Transverse colon (tissue), 4 donors: ENCODE data around the gene C4B. TPM values are rescaled to one million over a fixed set of nuclear protein-coding genes. Genes with fewer than 3 reads are reported as not detected.

Source experiments
- DNase-seq: peaks from one replicate; pipeline ENCODE4 v3.0.0-alpha.2; 2019
- H3K27ac ChIP-seq, 4 donors: fragments of 200-600 bp; sonication (generic); 2 replicates each; pipeline ENCODE4 v1.5.1; 2016 to 2018; ENCODE audit warnings: inconsistent platforms in 4 of 4
- H3K27me3 ChIP-seq: fragments of 200-600 bp; sonication (generic); 2 replicates; pipeline ENCODE4 v1.5.1; 2017; ENCODE audit warnings: inconsistent platforms
- H3K36me3 ChIP-seq, 4 donors: fragments of 200-600 bp; sonication (generic); 2 replicates each; pipeline ENCODE4 v1.5.1; 2017 to 2019; ENCODE audit warnings: inconsistent platforms in 4 of 4
- H3K4me1 ChIP-seq, 4 donors: fragments of 200-600 bp; sonication (generic); 2 replicates each; pipeline ENCODE4 v1.5.1; 2017 to 2020; ENCODE audit warnings: inconsistent platforms in 4 of 4
- H3K4me3 ChIP-seq, 4 donors: fragments of 200-600 bp; sonication (generic); 1 replicate in 1 of 4; 2 replicates in 3 of 4; pipeline versions ENCODE4 v1.5.1 to v1.6.1; 2017 to 2019; ENCODE audit warnings: inconsistent platforms in 4 of 4
- H3K9me3 ChIP-seq, 2 donors: fragments of 200-600 bp; sonication (generic); 2 replicates each; pipeline ENCODE4 v1.5.1; 2017 to 2019; ENCODE audit warnings: inconsistent platforms in 2 of 2
- EP300 ChIP-seq: sonication (generic); formaldehyde crosslinking; IDR thresholded peaks from one replicate; pipeline ENCODE4 v1.6.1; 2017; ENCODE audit warnings: antibody characterized with exemption, low read depth
- POLR2A ChIP-seq: fragments of 450-650 bp; IDR thresholded peaks from one replicate; pipeline ENCODE4 v1.6.1; 2016; ENCODE audit warnings: antibody characterized with exemption, mild to moderate bottlenecking, moderate library complexity
- POLR2AphosphoS5 ChIP-seq, 3 donors: sonication (generic); formaldehyde crosslinking; IDR thresholded peaks; one replicate each; pipeline ENCODE4 v1.6.1; 2016; ENCODE audit warnings: antibody characterized with exemption in 3 of 3
- WGBS, 2 donors: methylation state at CpG; one replicate each; pipeline ENCODE4 v1.1.5; 2018; ENCODE audit warnings: low coverage in 1 of 2; 5-methylcytosine and 5-hydroxymethylcytosine counted together
- in situ Hi-C, 4 donors: fragments of 200-750 bp; cut with MboI; loops; one replicate each; pipeline versions ENCODE4 v1.15.0 to v1.15.1; 2017; ENCODE audit warnings: low sequenced_read_pairs in 3 of 4, low pct_ligation_motif_present in 1 of 4, low pct_unique_long_range_greater_than_20kb in 1 of 4
- intact Hi-C: fragments of 100-400 bp; cut with DNase I; formaldehyde crosslinking; loops from one replicate; pipeline ENCODE4 v1.15.1; 2023; ENCODE audit warnings: low total_unique reads
- total RNA-seq, 4 donors: library from RNA; depleted of rRNA; stranded (reverse); fragments of >200 nt; gene quantifications; one replicate each; pipeline ENCODE4 v1.1.0, GENCODE V29; 2016
- TF ChIP-seq, protein P1 (sequence below), 5 experiments: fragments of 200-600 bp in 3 of 5; fragments of 450-650 bp in 2 of 5; sonication (generic) in 3 of 5; IDR thresholded peaks; 1 replicate in 2 of 5; 2 replicates in 3 of 5; pipeline ENCODE4 v1.5.1; 2016 to 2017; ENCODE audit warnings: antibody characterized with exemption in 5 of 5, inconsistent platforms in 3 of 5, mild to moderate bottlenecking in 2 of 5, moderate library complexity in 1 of 5

The C4B gene
- total RNA-seq, 4 donors from 2014 or later: 20.3 to 137 (median 64.0) TPM

- Histone ChIP-seq H3K27me3 (no peaks in the 10 kb centered on the region), H3K4me3 (no peak overlapping the region), H3K9me3 (no peaks in the 10 kb centered on the region), H3K36me3 (no peaks in the 10 kb centered on the region), H3K27ac (no peak overlapping the region), H3K4me1 (no peaks in the 10 kb centered on the region)
- in situ Hi-C loops (loop anchor here in 2 of 4 donors (25.0 kb wide), 1 partner anchor 94 kb away; the partner anchor contains the start of genes DXO (in 2 of the 2), NELFE (in 2 of the 2) and SKIC2 (in 2 of the 2)), intact Hi-C loops (no loop called here)
- TF ChIP-seq POLR2AphosphoS5 (IDR thresholded peaks at IDR 0.05) (no peak), EP300 (no peak), POLR2A (no peak)
- TF ChIP-seq, protein P1, sequence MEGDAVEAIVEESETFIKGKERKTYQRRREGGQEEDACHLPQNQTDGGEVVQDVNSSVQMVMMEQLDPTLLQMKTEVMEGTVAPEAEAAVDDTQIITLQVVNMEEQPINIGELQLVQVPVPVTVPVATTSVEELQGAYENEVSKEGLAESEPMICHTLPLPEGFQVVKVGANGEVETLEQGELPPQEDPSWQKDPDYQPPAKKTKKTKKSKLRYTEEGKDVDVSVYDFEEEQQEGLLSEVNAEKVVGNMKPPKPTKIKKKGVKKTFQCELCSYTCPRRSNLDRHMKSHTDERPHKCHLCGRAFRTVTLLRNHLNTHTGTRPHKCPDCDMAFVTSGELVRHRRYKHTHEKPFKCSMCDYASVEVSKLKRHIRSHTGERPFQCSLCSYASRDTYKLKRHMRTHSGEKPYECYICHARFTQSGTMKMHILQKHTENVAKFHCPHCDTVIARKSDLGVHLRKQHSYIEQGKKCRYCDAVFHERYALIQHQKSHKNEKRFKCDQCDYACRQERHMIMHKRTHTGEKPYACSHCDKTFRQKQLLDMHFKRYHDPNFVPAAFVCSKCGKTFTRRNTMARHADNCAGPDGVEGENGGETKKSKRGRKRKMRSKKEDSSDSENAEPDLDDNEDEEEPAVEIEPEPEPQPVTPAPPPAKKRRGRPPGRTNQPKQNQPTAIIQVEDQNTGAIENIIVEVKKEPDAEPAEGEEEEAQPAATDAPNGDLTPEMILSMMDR (IDR thresholded peaks at IDR 0.05): no peak
- DNase-seq: no peak
- WGBS, 2 donors: 84% methylated on average over 7 of the region's 7 CpGs; no CpG with 5 or more reads in 1 of the 2 donors
Observed at GRCh38 chr6:32056254-32056653, 41.7 kb downstream of the C4B start.

- intact Hi-C loops: no loop called here
- 86% methylated on average over 14 of the region's 17 CpGs; no CpG with 5 or more reads in 1 of the 2 donors for WGBS, 2 donors
- Histone ChIP-seq H3K9me3 (no peaks in the 10 kb centered on the region), H3K27ac (no peak overlapping the region), H3K27me3 (no peaks in the 10 kb centered on the region), H3K4me1 (no peaks in the 10 kb centered on the region), H3K4me3 (no peak overlapping the region), H3K36me3 (no peaks in the 10 kb centered on the region)
- TF ChIP-seq POLR2AphosphoS5 (IDR thresholded peaks at IDR 0.05): no peak
- TF ChIP-seq, protein P1 (IDR thresholded peaks at IDR 0.05): no peak
- no peak for TF ChIP-seq POLR2A
- no peak for TF ChIP-seq EP300
- no peak for DNase-seq
- in situ Hi-C loops: loop anchor here in 2 of 4 donors (25.0 kb wide), 1 partner anchor 96 kb away; the partner anchor contains the start of genes DXO (in 2 of the 2), NELFE (in 2 of the 2) and SKIC2 (in 2 of the 2)
Observed at GRCh38 chr6:32057966-32058365, 43.4 kb downstream of the C4B start.

GRCh38 chr6:32058511-32058963 lies 43.9 kb downstream of the C4B start:
- Histone ChIP-seq H3K27ac (no peak overlapping the region), H3K4me1 (no peaks in the 10 kb centered on the region), H3K27me3 (no peaks in the 10 kb centered on the region), H3K9me3 (no peaks in the 10 kb centered on the region), H3K4me3 (no peak overlapping the region), H3K36me3 (no peaks in the 10 kb centered on the region)
- no peak for TF ChIP-seq POLR2A
- TF ChIP-seq POLR2AphosphoS5 (IDR thresholded peaks at IDR 0.05): no peak
- TF ChIP-seq, protein P1 (IDR thresholded peaks at IDR 0.05): no peak
- TF ChIP-seq EP300: no peak
- intact Hi-C loops: no loop called here
- WGBS, 2 donors: 69 to 83% methylated on average over 6 to 11 of the region's 11 CpGs
- no peak for DNase-seq
- in situ Hi-C loops: loop anchor here in 2 of 4 donors (25.0 kb wide), 1 partner anchor 96 kb away; the partner anchor contains the start of genes DXO (in 2 of the 2), NELFE (in 2 of the 2) and SKIC2 (in 2 of the 2)

DNA sequence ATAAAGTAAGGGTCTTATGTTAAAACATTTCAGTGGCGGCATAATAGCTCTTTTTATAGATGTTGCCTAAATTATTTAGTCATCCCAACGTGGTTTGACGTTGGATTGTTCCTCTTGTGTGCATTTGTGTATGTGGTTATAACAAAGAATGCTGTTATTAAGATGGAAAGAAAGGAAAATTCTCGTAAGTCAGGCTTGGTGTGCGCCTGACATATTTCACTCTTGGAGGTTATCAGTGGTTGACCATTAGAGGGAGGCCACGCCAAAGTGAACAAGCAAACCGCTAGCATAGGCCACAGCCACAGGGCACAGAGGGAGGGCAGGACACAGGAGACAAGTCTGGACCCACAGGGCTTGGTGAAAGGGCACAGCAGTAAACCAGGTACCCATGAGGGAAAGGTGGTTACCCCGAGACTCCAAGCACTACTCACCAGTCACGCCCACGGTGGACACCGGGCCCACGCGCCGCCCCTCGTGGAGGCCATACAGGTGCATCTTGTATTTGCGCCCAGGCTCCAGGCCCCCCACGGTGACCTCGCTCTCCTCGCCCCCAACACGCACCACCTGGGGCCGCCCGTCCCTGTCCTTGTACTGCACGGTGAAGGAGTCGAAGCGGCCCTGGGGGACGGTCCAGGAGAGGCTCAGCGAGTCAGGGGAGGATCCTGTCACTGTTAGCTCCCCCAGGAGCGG lies 46.5 kb downstream of the C4B start:
- WGBS, 2 donors: 82 to 91% methylated on average over 3 to 28 of the region's 28 CpGs
- H3K27ac ChIP-seq: no peak overlapping the region
- H3K4me1 ChIP-seq: no peaks in the 10 kb centered on the region
- no peaks in the 10 kb centered on the region for H3K9me3 ChIP-seq
- no peak overlapping the region for H3K4me3 ChIP-seq
- no peaks in the 10 kb centered on the region for H3K27me3 ChIP-seq
- intact Hi-C loops (no loop called here), in situ Hi-C loops (loop anchor here in 2 of 4 donors (25.0 kb wide), 1 partner anchor 99 kb away; the partner anchor contains the start of genes DXO (in 2 of the 2), NELFE (in 2 of the 2) and SKIC2 (in 2 of the 2))
- TF ChIP-seq POLR2A (no peak), POLR2AphosphoS5 (IDR thresholded peaks at IDR 0.05) (no peak), EP300 (no peak)
- TF ChIP-seq, protein P1 (IDR thresholded peaks at IDR 0.05): no peak
- DNase-seq: no peak
- H3K36me3 ChIP-seq: no peaks in the 10 kb centered on the region
